ENCODE data around the gene CENPP.

Gene CENPP

DNA sequence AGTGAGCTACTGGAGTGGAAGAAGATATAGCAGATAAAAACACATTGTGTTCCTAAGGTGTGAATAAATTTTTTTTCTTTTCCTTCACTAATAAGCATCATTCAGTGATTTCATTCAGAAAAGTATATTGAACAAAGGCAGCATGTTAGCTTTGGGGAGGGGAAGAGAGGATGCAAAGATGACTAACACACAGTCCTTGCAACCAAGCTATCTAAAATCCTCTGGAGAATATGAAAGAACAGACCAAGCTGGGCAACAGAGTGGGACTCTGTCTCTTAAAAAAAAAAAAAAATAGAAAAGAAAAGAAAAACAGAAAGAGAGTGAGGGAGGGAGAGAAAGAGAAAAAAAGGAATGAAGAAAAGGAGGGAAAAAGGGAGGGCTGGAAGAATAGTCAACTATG lies 120.8 kb downstream of the CENPP start:
- no peak for DNase-seq (ENCODE audit: low spot score)
- in situ Hi-C loops (cut with MboI; ENCODE audit: low sequenced_read_pairs, unreplicated experiment): loop anchor here (25.0 kb wide), 1 partner anchor 309 kb away; no protein-coding TSS in a partner anchor
- no peak for TF ChIP-seq CTCF (IDR thresholded peaks at IDR 0.05; ENCODE audit: borderline replicate concordance, control extremely low read depth, extremely low read depth, insufficient read depth, missing control alignments)

GRCh38 chr9:92455217-92455616 lies 129.5 kb downstream of the CENPP start:
- TF ChIP-seq CTCF (IDR thresholded peaks at IDR 0.05; ENCODE audit: borderline replicate concordance, control extremely low read depth, extremely low read depth, insufficient read depth, missing control alignments): no peak
- in situ Hi-C loops (cut with MboI; ENCODE audit: low sequenced_read_pairs, unreplicated experiment): no loop called here
- DNase-seq (ENCODE audit: low spot score): no peak

DNA sequence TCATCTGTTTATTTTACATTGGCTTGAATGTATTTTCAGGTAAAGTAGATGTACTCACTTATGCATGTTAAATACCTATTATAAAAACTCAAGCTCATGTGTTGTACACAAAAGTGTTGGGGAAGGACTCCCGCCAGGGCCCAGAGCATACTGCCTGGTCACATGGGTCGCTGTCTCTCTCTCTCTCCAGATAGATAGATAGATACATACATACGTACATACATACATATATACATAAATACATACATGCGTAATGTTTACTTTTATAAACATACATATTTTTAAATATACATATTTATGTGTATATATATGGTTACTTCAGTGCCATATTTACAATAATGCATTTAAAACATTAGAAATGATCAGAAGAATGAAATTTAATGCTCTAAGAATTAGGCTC lies 131.8 kb downstream of the CENPP start:
- no peak for TF ChIP-seq CTCF (IDR thresholded peaks at IDR 0.05; ENCODE audit: borderline replicate concordance, control extremely low read depth, extremely low read depth, insufficient read depth, missing control alignments)
- in situ Hi-C loops (cut with MboI; ENCODE audit: low sequenced_read_pairs, unreplicated experiment): no loop called here
- no peak for DNase-seq (ENCODE audit: low spot score)

DNA sequence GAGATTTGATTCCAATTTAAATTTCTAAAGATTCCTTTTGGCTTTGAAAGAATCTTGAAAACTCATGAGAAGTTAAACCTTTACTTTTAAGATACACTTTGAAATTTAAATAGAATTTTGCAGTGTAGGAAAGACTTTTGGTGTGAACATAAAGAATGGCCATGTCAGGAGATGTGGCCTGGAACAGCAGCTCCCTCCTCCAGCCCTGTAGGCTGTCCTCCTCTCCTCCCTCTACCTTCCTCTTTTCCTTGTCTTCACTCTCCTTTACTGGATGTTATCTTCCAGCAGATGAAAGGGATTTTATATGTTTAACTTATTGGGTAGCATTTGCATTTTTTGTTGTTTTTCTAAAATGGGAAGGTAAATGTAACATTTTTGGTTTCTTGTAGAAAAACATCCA lies 137.6 kb downstream of the CENPP start:
- in situ Hi-C loops (cut with MboI; ENCODE audit: low sequenced_read_pairs, unreplicated experiment): no loop called here
- no peak for DNase-seq (ENCODE audit: low spot score)
- no peak for TF ChIP-seq CTCF (IDR thresholded peaks at IDR 0.05; ENCODE audit: borderline replicate concordance, control extremely low read depth, extremely low read depth, insufficient read depth, missing control alignments)

DNA sequence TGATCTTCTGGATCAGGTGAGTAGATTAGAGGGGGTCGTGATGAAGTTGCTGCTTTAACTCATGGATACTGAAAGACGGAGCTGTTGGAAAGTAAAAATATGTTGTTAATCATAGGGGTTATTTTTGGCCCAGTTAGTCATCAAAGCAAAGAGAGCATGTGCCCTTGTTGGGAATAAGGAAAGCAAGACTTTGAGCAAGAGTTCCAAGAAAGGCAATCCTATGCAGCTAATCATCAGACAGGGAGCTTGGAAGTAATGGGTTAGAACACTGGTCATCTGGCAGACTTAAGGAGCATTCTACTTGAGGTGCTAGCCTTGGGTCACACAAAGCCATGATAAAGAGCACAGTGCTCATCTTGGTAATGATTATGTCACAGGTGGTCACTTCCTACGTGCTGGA lies 138.2 kb downstream of the CENPP start:
- no peak for DNase-seq (ENCODE audit: low spot score)
- in situ Hi-C loops (cut with MboI; ENCODE audit: low sequenced_read_pairs, unreplicated experiment): no loop called here
- TF ChIP-seq CTCF (IDR thresholded peaks at IDR 0.05; ENCODE audit: borderline replicate concordance, control extremely low read depth, extremely low read depth, insufficient read depth, missing control alignments): no peak

GRCh38 chr9:92467041-92467440 lies 141.3 kb downstream of the CENPP start:
- no peak for DNase-seq (ENCODE audit: low spot score)
- in situ Hi-C loops (cut with MboI; ENCODE audit: low sequenced_read_pairs, unreplicated experiment): no loop called here
- no peak for TF ChIP-seq CTCF (IDR thresholded peaks at IDR 0.05; ENCODE audit: borderline replicate concordance, control extremely low read depth, extremely low read depth, insufficient read depth, missing control alignments)

DNA sequence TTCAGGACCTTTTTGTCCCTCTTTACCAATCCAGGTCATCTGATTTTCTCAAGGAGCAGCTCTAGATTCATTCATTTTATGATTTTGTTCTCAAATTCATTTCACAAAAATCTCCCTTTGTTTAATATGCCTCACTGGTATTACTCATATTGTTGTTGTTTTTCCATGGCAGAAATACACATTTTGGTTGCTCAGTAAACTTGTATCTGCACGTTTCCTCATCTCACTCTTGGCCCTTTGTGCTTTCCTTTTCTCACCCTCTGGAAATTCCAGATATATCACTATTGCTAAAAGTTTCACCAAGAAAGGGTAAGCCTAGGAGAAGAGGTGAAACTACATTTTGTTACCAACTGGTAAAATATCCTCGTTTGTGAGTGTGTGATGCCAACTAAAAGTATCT lies 141.8 kb downstream of the CENPP start:
- no peak for DNase-seq (ENCODE audit: low spot score)
- TF ChIP-seq CTCF (IDR thresholded peaks at IDR 0.05; ENCODE audit: borderline replicate concordance, control extremely low read depth, extremely low read depth, insufficient read depth, missing control alignments): no peak
- in situ Hi-C loops (cut with MboI; ENCODE audit: low sequenced_read_pairs, unreplicated experiment): no loop called here

Data from GM13976 (cell line).